ENCODE results near the gene KLB.

DNA sequence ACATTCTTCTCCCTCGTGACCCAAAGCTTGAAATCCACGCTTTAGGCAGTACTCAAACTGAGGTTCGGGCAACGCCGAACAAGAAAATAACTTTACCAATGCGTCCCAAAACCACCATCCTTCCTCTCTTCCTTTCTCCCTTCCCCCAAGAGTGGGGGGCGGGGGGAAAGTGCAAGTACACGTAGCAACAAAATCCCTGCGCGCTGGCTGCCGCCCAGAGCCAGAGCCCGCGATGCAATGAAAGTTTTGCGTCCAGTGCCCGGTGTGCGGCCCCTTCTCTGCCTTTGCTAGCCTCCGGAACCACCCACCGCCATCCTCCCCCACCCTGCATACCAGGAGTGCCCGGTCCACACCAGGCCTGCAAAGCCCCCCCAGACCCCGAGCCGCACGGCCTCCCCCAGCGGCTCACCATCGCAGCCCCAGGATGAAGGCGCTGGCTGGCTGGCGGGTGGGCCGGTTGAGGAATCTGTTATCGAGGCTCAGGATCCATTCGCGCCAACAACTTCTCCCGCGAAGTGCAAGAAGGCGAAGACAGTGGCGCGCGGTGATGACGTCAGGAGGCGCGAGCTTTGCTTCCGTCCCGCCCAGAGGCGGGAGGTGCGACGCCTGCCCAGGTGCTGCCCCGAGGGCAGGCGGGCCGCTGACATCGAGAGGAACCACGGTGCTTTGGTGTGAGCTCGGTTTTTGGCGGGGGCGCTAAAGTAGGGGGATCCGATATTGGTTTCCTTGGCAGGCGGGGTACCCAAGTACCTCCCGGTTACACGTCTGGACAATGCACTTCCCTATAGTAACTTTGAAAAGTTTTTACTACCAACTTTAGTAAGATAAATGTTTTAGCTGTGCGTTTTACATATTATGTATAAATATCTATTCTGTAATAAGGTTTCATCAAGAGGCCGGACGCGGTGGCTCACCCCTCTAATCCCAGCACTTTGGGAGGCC lies 40.6 kb upstream of the KLB start, which contains the start of gene RFC1:
- TF ChIP-seq, protein P1, sequence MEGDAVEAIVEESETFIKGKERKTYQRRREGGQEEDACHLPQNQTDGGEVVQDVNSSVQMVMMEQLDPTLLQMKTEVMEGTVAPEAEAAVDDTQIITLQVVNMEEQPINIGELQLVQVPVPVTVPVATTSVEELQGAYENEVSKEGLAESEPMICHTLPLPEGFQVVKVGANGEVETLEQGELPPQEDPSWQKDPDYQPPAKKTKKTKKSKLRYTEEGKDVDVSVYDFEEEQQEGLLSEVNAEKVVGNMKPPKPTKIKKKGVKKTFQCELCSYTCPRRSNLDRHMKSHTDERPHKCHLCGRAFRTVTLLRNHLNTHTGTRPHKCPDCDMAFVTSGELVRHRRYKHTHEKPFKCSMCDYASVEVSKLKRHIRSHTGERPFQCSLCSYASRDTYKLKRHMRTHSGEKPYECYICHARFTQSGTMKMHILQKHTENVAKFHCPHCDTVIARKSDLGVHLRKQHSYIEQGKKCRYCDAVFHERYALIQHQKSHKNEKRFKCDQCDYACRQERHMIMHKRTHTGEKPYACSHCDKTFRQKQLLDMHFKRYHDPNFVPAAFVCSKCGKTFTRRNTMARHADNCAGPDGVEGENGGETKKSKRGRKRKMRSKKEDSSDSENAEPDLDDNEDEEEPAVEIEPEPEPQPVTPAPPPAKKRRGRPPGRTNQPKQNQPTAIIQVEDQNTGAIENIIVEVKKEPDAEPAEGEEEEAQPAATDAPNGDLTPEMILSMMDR (IDR thresholded peaks at IDR 0.05), result no peak
- no peak for TF ChIP-seq POLR2A (IDR thresholded peaks at IDR 0.05; ENCODE audit: low read depth)
- peak; percentile 90 to 92 for TF ChIP-seq POLR2AphosphoS5 (IDR thresholded peaks at IDR 0.05)
- no peak for TF ChIP-seq EP300 (IDR thresholded peaks at IDR 0.05)
